AG04450 (cell line): ENCODE results near the gene EMILIN1. TPM values are rescaled to one million over a fixed set of nuclear protein-coding genes. Genes with fewer than 3 reads are reported as not detected.

Experiments used
- CTCF ChIA-PET: fragments of 300-600, 350-600 bp; formaldehyde crosslinking; extraction: SDS; loops from one replicate; lab custom pipeline; 2022; ENCODE audit warnings: antibody characterized with exemption, inconsistent platforms; lab: Charles Lee
- POLR2A ChIA-PET: fragments of 350-600 bp; formaldehyde crosslinking; extraction: SDS; loops from one replicate; lab custom pipeline; 2021; ENCODE audit warnings: antibody characterized with exemption, inconsistent platforms; lab: Yijun Ruan, JAX
- DNase-seq: peaks from one replicate; pipeline ENCODE4 v3.0.0-alpha.2; 2011; ENCODE audit warnings: low read depth, low spot score
- H3K27ac ChIP-seq: one replicate; pipeline ENCODE4 v1.5.1; 2012; ENCODE audit warnings: low read depth, low read length, control low read depth
- H3K27me3 ChIP-seq: one replicate; pipeline ENCODE4 v1.6.0; 2012; ENCODE audit warnings: low read length; ENCODE audit not compliant: control insufficient read depth, insufficient read depth
- H3K4me3 ChIP-seq: 2 replicates; pipeline ENCODE4 v1.5.1; 2011; ENCODE audit warnings: mild to moderate bottlenecking, low read depth, low read length, control low read depth
- H3K9me3 ChIP-seq: 2 replicates; pipeline ENCODE4 v1.5.1; 2012; ENCODE audit warnings: low read length; ENCODE audit not compliant: control insufficient read depth, insufficient read depth
- CTCF ChIP-seq: IDR thresholded peaks from 2 replicates; pipeline ENCODE4 v1.5.1; 2011; ENCODE audit warnings: low read depth, low read length, control low read depth, inconsistent platforms
- polyA plus RNA-seq: library from polyadenylated mRNA; depleted of rRNA; stranded (reverse); fragments of >200 nt; gene quantifications from 2 replicates; pipeline ENCODE4 v1.2.3, GENCODE V29; 2011

EMILIN1 gene
- polyA plus RNA-seq, 1 experiment = 68.3 TPM

DNA sequence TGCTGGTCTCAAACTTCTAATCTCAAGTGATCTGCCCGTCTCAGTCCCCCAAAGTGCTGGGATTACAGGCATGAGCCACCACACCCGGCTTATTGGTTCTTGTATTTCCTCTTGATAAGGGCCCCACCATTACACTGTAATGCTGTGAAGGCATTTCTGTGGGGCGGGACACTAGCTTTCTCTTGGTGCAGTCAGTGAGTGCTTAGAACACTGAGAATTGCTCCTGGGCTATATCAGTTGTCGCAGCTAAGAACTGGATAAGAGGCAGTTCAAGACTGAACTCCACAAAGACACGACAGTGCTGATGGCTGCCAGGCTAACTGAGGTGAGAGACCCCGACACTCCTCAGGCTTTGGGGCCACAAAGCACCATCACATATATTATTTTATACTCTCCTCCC lies 10.2 kb downstream of the EMILIN1 start:
- CTCF ChIA-PET = interaction anchor here (0.6 to 1.0 kb wide), 2 partner anchors 45 to 103 kb away, joined by 3 read pairs; no protein-coding TSS in a partner anchor
- Histone ChIP-seq H3K9me3 (no peaks in the 10 kb centered on the region), H3K27me3 (no peaks in the 10 kb centered on the region), H3K4me3 (no peak overlapping the region), H3K27ac (no peak overlapping the region)
- DNase-seq = no peak
- no peak for TF ChIP-seq CTCF
- POLR2A ChIA-PET = interaction anchor here (0.9 to 1.4 kb wide), 2 partner anchors 17 to 20 kb away, joined by 3 to 5 read pairs; partner anchors contain the start of gene OST4

DNA sequence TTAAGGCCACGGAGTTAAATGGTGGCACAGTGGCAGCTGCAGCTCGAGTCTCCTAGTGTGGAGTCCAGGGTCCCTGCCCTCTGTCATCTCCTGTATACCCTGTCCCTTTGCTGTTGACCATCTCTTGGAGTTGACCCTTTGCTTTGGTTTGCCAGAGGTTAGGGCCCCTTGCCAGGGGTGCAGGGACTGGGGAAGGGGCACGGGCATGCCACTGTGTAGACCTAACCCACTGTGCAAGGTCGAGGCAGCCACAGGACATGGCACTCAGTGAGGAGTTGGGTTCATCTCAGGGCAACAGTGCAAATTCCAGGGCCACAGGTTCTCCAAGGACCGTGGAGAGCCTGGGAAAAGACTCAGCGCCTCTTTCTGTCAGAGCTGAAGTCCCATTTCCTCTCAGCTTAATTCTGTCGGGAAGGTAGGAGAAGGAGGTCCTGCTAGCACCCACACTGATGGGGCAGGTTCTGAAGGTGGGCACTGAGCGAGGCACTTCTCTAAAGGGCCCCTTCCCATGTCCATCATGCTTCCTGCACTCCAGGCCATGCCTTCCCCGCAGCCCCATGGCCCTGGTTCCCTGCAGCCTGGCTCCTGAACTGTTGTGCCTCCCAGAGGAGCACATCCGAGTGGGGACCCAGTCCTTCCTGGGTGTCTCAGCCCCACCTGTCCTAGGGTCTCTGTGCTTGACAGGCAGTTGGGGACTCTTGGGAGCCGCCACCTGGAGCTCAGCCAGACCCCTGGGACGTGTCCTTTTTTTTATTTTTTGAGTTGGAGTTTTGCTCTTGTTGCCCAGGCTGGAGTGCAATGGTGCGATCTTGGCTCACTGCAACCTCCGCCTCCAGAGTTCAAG lies 10.9 kb downstream of the EMILIN1 start:
- ChIA-PET POLR2A (interaction anchor here (0.9 to 1.4 kb wide), 3 partner anchors 18 to 24 kb away, joined by 3 to 5 read pairs (median 3); partner anchors contain the start of gene OST4), CTCF (interaction anchor here (0.6 to 1.0 kb wide), 4 partner anchors 44 to 662 kb away, joined by 3 to 10 read pairs (median 3); no protein-coding TSS in a partner anchor)
- no peaks in the 10 kb centered on the region for H3K9me3 ChIP-seq
- no peak overlapping the region for H3K27ac ChIP-seq
- DNase-seq = no peak
- no peaks in the 10 kb centered on the region for H3K27me3 ChIP-seq
- no peak for TF ChIP-seq CTCF
- H3K4me3 ChIP-seq = no peak overlapping the region

- no peak for DNase-seq
- CTCF ChIA-PET = no interaction called here
- no peak overlapping the region for H3K27ac ChIP-seq
- H3K9me3 ChIP-seq = no peaks in the 10 kb centered on the region
- no peak for TF ChIP-seq CTCF
- POLR2A ChIA-PET = no interaction called here
- H3K27me3 ChIP-seq = no peaks in the 10 kb centered on the region
- no peak overlapping the region for H3K4me3 ChIP-seq
Measured at GRCh38 chr2:27091746-27092695, 13.6 kb downstream of the EMILIN1 start.

DNA sequence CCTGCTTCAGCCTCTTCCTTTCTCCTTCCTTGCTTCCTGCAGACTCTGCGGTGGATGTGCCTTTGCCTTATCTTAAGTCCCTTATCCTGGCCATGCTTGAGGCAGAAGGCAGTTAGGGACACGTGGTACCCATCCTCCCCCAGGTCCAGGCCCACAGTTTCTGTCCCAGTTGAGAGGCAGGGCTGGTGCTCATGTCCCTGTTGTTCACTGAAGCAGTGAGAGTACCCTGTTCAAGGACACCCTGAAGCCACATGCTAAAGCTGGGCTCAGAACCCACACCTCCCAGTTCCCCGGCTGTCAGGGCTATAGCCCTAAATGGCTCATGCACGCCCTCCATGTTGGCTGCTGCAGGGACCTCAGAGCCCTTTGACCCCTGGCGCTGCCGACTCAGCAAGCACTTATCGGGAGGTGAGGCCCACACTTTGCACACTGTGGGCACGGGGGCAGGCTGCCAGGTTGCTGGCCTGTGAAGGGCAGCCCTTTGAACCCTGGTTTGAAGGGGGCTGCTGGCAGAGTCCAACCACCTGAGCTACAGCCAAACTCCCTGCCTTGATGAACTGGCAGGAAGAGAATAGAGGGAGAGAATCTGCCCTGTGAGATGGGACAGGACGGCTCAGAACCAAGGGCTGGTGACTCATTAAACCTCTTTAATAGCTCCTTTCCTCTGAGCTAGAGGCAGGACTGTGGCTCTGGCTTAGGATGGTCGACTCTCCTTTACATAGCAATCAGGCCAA lies 14.4 kb downstream of the EMILIN1 start:
- ChIA-PET POLR2A (no interaction called here), CTCF (no interaction called here)
- no peak for DNase-seq
- Histone ChIP-seq H3K9me3 (no peaks in the 10 kb centered on the region), H3K27ac (no peak overlapping the region), H3K4me3 (no peak overlapping the region), H3K27me3 (no peaks in the 10 kb centered on the region)
- TF ChIP-seq CTCF = no peak
